GM12874 (cell line): ENCODE measurements around the gene GRAP2.

Source experiments
- TF ChIP-seq, protein P1 (sequence below): IDR thresholded peaks from 2 replicates; pipeline ENCODE4 v1.5.1; 2011; ENCODE audit warnings: low read depth, mild to moderate bottlenecking, control low read depth, low read length, moderate library complexity; ENCODE audit not compliant: insufficient read depth

Gene GRAP2

GRCh38 chr22:39936523-39937145 is 35.8 kb downstream of the GRAP2 start:
- TF ChIP-seq, protein P1, sequence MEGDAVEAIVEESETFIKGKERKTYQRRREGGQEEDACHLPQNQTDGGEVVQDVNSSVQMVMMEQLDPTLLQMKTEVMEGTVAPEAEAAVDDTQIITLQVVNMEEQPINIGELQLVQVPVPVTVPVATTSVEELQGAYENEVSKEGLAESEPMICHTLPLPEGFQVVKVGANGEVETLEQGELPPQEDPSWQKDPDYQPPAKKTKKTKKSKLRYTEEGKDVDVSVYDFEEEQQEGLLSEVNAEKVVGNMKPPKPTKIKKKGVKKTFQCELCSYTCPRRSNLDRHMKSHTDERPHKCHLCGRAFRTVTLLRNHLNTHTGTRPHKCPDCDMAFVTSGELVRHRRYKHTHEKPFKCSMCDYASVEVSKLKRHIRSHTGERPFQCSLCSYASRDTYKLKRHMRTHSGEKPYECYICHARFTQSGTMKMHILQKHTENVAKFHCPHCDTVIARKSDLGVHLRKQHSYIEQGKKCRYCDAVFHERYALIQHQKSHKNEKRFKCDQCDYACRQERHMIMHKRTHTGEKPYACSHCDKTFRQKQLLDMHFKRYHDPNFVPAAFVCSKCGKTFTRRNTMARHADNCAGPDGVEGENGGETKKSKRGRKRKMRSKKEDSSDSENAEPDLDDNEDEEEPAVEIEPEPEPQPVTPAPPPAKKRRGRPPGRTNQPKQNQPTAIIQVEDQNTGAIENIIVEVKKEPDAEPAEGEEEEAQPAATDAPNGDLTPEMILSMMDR: no peak

DNA sequence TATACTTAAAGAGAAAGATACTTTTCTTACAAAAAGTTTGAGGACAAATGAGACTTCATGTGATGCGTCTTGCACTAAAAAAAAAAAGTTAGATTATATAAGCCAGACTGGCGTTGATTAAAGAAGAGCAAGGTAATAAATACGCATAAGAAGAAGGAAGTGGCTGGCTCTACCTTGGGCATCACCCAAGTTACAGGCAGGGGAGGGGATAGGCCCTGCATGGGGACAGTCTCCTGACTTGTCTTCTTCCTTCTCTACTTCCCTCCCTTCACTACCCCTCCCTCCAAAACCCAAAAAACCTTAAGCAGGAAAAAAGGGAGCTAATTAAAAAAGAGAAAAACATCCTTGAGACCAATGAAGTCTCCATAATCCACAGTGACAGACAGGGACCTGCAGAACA is 37.0 kb downstream of the GRAP2 start:
- TF ChIP-seq, protein P1: no peak

DNA sequence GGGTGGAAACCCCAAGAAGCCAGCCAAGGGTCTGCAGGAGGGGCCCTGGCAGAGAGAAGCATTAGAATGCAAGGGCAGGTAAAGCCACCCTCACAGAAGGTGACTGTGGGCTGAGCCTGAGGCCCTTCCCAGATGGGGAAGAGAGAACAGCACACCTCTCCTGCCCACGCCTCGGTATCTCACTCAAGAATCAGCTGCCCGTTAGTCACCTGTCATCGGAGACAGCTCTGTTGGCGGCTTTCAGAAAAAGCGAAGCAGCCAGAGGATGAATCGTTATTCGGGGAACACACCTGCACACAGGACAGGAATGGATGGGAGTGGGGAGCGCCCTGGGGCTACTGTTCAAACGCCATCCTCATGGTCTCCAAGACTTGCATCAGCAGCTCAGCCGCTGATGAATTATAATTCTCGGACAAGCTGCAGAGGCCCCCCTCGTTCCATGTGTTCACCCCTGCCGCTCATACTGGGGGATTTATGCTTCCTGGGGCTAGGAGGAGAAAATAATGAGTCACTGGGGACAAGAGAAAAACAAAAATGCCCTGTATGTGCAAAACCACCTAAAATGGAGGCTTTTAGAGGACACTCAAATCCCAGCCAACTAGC is 37.7 kb downstream of the GRAP2 start:
- TF ChIP-seq, protein P1: no peak

DNA sequence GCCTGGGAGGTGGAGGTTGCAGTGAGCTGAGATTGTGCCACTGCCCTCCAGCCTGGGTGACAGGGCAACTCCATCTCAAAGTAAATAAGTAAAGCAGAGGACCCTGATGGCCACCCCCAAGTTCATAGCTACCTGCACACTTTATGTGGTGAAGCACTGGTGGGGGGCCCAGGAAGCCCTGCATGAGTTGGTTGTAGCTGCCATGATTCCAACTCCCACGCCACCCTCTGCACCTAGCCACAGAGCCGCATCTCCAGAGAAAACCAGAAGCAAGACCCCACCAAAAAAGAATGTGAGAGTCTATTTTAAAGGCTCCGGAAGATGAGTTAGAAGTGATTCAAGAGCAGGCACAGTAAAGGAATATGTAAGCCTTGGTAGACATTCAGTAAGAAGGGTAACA is 38.9 kb downstream of the GRAP2 start:
- TF ChIP-seq, protein P1: no peak

DNA sequence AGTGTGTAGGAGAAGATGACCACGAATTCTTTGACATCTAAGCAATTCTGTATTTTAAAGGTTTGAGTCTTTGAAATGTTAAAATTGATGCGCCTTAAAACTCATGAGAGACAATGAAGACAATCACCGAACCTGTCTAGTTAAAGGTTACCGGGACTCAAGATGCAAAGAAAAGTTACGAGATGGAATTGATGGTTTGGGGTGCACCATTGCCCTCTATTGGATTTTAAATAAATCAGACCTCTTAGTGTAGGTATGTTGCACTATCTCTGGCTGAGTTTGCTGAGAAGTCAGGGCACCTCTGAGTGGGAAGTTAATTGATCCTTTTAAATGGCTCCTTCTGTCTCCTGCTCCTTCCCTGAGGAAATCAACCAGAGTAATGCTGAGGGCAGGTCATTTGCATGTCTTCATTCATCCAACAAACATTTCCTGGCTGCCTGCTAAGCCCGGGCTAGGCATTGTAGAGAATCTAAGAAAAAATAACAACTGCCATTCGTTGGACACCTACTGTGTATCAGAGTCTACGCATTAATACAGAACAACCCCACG is 39.9 kb downstream of the GRAP2 start:
- TF ChIP-seq, protein P1: no peak

DNA sequence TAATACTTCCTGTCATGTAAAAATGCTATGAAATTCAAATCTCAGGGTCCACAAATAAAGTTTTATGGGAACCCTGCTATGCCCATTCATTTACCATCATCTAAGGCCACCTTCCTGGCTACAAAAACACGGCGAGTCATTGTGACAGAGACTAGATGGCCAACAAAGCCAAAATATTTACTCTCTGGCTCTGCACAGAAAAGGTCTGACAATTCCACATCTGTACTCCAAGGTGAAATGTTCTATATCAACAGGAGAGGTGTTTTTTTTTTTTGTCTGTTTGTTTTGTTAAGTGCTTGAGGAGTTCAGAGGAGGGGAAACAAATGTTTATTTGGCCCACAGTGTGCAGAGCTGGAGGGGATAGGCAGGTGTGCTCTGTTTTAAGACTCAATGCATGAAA is 40.7 kb downstream of the GRAP2 start:
- TF ChIP-seq, protein P1: no peak

DNA sequence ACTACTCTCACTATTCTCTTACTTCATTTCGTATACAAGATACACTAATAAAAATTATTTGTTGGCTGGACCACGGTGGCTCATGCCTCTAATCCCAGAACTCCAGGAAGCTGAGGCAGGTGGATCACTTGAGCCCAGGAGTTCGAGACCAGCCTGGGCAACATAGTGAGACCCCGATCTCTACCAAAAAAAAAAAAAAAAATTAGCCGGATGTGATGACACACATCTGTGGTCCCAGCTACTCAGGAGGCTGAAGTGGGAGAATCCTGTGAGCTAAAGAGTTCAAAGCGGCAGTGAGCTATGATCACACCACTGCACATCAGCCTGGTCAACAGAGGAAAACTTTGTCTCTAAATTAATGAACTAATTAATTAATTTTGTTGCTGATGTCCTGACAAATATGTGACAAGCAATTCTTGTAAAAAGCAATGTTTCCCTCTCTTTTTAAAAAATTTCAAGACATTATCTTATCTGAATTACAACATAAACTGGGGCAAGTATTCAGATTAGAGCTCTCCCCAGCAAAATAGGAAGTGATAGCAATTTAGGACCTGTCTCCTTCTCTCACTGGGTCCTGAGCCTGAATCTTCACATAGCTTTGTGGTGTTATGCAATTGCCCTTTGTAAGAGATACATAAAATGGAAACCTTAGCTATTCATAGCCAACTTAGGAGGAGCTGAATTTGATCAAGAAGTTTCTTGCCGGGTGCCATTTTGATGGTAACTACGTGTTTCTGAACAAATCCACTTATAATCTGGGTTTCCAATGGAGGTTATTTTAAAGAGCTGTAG is 41.8 kb downstream of the GRAP2 start:
- TF ChIP-seq, protein P1: no peak
